SH-SY5Y (cell line): ENCODE results near the gene FLVCR2.

Source experiments
- GATA2 ChIP-seq: IDR thresholded peaks from 2 replicates; pipeline ENCODE4 v1.6.1; 2011; ENCODE audit warnings: mild to moderate bottlenecking, low read depth, low read length
- GATA3 ChIP-seq: IDR thresholded peaks from 2 replicates; pipeline ENCODE4 v1.6.1; 2011; ENCODE audit warnings: low read depth, mild to moderate bottlenecking, low read length, moderate library complexity

Gene FLVCR2

GRCh38 chr14:75675265-75675960 lies 97.0 kb downstream of the FLVCR2 start:
- TF ChIP-seq GATA3: no peak
- TF ChIP-seq GATA2: no peak

GRCh38 chr14:75685910-75686309 lies 107.5 kb downstream of the FLVCR2 start:
- TF ChIP-seq GATA3: no peak
- no peak for TF ChIP-seq GATA2

DNA sequence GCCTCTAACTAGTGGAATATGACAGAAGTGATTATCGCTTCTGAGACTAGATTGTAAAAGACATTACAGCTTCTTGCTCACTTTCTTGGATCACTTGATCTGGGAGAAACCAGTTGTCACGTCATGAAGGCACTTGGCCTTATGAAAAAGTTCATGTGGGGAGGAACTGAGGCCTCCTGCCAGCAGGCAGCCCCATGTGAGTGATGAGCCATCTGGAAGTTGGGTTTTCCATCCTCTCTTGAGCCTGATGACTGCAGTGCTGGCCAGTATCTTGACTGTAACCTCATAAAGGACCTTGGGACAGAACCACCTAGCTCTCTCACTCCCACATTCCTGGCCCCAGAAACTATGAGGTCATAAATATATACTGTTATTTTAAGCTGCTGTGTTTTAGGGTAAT lies 110.6 kb downstream of the FLVCR2 start:
- no peak for TF ChIP-seq GATA3
- TF ChIP-seq GATA2: no peak

- TF ChIP-seq GATA3 (no peak), GATA2 (no peak)
These were observed 111.6 kb downstream of the FLVCR2 start for GRCh38 chr14:75690010-75690409.

GRCh38 chr14:75697386-75697785 lies 119.0 kb downstream of the FLVCR2 start:
- TF ChIP-seq GATA3 (no peak), GATA2 (no peak)
